Hepatocyte (in vitro differentiated cells): ENCODE measurements around the gene B3GNT7.

Source experiments
- EZH2phosphoT487 ChIP-seq: fragments of 200-600 bp; sonication (generic); IDR thresholded peaks from one replicate; pipeline ENCODE4 v1.6.1; 2018; ENCODE audit warnings: antibody characterized with exemption, mild to moderate bottlenecking, low read depth, moderate library complexity; ENCODE audit not compliant: unreplicated experiment, severe bottlenecking
- TF ChIP-seq, protein P1 (sequence below): fragments of 200-600 bp; sonication (generic); IDR thresholded peaks from 2 replicates; pipeline ENCODE4 v1.5.1; 2016; ENCODE audit warnings: antibody characterized with exemption, mild to moderate bottlenecking; ENCODE audit not compliant: poor library complexity

DNA sequence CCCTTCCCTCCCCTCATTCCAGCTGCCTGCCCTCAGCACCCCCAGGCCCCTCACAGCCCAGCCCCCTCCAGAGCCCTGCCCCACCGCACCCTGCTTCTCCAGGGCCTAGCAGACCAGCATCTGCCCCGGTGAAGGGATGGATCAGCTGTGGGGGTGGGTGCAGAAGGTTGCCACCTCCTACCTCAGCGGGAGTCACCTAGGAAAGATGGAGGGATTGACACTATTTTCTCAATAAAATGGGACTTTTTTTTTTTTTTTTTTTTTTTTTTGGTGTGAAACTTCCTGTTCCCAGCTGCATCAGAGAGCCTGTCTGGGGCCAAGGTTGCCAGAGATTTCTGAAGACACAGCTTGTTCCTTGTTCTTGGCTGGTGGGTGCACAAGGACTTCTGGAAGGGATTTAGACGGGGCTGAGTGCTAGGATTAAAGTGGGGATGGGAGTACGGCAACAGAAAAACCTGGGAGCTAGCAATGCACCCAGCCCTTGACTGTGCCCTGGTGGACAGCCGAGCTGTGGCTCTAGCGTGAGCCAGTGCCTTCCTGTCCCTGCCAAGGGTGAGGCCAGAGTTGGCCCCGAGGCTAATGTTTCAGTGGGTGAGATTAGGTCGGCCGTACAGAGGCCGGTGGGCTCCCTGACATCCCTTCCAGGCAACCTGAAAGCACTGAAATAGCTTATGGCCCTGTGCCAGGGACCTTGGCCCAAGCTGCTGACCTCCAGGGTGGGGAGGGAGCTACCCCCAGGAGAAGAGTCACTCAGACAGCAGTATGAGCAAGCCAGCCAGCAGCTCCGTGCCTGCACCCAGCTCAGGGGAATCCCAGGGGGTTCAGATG is 4.6 kb downstream of the B3GNT7 start:
- TF ChIP-seq, protein P1, sequence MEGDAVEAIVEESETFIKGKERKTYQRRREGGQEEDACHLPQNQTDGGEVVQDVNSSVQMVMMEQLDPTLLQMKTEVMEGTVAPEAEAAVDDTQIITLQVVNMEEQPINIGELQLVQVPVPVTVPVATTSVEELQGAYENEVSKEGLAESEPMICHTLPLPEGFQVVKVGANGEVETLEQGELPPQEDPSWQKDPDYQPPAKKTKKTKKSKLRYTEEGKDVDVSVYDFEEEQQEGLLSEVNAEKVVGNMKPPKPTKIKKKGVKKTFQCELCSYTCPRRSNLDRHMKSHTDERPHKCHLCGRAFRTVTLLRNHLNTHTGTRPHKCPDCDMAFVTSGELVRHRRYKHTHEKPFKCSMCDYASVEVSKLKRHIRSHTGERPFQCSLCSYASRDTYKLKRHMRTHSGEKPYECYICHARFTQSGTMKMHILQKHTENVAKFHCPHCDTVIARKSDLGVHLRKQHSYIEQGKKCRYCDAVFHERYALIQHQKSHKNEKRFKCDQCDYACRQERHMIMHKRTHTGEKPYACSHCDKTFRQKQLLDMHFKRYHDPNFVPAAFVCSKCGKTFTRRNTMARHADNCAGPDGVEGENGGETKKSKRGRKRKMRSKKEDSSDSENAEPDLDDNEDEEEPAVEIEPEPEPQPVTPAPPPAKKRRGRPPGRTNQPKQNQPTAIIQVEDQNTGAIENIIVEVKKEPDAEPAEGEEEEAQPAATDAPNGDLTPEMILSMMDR = no peak
- TF ChIP-seq EZH2phosphoT487 = no peak
